ENCODE data around the gene TTR.

Gene TTR

DNA sequence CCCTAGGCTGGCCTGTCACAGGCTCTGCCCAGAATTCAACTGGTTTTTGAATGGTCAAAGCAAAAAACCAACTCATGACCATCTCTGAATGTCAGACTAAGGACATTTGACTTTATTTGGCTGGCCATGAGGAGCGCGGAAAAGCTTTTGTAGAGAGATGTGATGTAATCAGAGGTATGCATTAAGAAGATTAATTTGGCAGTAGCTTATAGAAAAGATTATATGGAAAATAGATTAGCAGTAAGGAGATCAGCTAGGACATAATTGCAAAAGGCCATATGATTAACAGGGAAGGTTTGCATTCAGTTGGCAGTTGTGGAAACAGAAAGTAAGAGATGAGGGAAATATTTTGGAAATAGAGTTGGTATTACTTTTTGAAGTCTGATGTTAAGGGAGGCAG, 12.3 kb upstream of the TTR start:
- DNase-seq = no peak

DNA sequence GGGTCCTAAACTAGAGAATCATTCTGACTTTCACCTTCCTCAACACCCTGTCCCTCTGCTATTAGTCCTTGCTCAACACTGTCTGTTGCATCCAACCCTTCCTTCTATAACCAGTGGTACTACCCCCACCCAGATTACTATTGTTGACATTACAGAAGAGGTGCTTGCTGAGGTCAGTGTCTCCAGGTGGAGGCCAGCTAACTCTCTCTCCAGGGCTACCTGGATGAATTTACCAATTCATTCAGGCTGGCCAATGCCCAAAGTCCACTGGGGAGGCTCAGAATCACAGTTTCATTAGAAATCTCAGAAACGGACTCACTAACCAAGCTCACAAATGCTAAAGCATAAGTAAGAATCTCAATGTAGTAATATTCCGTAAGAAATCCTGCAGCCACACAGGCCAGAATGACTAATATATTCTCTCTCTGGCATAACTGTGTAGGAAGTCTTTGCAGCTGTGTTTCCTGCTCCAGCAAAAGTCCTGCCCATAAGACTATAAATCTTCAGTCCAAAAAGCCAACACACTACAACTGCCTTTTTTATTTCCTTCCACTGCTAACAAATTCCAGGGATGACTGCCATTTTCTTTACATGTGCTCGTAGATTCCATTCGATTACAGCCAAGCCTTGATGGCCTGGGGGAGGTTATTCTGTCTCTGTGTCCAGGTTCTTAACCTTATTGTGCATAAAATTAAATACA, 10.0 kb upstream of the TTR start:
- no peak for DNase-seq

DNA sequence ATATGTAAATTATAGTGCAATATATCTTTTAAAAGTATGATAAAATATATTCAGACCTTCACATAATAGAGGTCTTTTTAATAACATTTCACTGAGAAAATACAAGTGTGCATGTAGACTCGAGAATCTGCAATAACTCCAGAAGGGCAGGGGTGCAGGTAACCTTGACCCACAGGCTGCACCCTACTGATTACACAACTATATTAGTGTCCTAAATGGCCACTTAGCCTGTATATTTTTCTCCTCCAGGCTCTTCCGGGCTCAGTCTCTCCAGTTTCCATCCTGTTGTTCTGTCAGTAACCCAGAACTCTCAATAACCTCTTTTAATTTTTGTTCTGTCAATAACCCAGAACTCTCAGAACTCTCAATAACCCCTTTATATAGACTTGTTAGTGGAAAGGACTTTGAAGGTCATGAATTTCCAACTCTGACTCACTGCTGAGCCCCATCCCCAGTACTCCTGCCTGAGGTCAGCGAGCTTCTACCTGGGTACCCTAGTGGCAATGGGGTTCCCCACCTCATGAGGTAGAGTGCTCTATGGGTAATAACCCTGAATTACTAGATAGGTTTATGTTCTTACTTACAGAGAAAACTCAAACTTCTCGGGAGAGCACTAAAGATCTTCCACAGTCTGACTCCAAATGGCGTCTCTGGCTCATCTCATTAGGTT, 8.4 kb upstream of the TTR start:
- DNase-seq = no peak

DNA sequence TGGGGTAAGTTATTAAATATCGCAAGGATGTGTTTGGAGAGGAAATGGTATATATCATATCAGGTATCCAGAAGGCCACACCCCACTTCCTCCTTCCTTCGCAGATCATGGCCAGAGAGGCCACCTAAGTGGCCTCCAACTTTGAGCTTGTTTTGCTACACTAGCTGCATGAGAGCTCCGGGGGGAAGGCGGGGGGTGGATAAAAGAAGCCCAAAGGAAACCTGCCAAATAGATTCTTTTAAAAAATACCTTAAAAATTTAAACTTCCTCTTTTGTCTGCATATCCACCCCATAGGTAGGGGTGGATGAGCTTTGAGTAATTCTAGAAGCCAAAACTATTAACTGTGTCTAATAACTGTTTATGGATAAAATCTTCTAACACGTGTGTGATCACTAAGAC, 5.7 kb upstream of the TTR start:
- no peak for DNase-seq

DNA sequence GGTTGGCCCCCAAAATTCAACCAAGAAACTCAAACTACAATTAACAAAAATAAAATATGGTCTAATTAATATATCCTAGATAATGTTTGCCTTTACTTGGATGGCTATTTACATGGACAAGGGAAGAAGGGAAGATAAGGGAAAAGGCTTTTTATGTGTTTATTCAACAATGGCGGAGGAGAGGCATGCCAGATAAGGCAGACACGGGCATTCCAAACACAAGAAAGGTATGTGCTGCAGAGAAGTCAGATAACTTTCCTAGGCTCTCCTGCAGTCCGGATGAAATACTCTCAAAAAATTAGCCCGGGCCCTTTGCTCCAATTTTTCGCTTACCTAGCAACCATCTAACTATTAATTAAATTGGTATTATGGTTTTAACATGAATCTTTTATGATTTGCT, 5.1 kb upstream of the TTR start:
- DNase-seq = no peak

DNA sequence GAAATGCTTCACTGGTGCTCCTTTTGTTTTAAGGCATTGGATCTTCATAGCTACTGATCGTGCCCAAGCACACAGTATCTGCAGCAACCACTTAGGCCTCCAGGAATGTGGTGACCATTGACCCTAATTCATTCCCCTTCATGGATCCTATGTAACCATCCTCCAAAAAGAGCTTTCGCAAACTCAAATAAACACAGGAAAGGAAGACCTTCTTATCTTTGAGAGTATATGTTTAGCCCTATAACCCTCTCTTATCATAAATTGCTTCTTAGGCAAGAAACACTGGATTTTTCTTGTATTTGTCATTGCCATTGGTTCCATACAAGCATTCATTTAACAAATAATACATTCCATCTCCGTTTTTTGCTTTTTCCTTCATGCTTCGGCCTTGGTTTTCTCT, 4.1 kb upstream of the TTR start:
- no peak for DNase-seq

DNA sequence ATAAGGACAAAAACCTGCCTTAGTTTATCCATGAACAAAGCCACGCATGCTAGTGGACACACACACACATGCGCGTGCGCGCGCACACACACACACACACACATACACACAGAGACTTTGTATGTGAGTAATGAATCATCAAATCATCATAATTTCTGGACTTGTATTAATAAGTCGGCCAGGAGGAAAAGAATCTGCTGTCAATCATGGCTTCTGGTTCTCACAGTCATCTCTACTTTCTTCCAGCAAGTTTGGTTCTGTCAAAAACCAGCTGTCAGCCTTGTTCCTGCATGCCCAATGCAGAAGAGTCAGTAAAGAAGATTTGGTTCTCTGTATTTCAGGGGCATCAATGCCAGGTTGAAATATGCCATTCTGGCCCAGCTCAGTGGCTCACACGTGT, 1.1 kb upstream of the TTR start:
- no peak for DNase-seq

DNA sequence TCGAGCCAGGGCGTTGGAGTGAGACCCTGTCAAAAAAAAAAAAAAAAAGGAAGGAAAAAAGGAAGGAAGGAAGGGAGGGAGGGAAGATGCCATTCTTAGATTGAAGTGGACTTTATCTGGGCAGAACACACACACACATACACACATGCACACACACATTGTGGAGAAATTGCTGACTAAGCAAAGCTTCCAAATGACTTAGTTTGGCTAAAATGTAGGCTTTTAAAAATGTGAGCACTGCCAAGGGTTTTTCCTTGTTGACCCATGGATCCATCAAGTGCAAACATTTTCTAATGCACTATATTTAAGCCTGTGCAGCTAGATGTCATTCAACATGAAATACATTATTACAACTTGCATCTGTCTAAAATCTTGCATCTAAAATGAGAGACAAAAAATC, 564 bp upstream of the TTR start:
- no peak for DNase-seq

DNA sequence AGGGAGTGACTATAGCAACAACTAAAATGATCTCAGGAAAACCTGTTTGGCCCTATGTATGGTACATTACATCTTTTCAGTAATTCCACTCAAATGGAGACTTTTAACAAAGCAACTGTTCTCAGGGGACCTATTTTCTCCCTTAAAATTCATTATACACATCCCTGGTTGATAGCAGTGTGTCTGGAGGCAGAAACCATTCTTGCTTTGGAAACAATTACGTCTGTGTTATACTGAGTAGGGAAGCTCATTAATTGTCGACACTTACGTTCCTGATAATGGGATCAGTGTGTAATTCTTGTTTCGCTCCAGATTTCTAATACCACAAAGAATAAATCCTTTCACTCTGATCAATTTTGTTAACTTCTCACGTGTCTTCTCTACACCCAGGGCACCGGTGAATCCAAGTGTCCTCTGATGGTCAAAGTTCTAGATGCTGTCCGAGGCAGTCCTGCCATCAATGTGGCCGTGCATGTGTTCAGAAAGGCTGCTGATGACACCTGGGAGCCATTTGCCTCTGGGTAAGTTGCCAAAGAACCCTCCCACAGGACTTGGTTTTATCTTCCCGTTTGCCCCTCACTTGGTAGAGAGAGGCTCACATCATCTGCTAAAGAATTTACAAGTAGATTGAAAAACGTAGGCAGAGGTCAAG, 955 bp downstream of the TTR start:
- DNase-seq = no peak

DNA sequence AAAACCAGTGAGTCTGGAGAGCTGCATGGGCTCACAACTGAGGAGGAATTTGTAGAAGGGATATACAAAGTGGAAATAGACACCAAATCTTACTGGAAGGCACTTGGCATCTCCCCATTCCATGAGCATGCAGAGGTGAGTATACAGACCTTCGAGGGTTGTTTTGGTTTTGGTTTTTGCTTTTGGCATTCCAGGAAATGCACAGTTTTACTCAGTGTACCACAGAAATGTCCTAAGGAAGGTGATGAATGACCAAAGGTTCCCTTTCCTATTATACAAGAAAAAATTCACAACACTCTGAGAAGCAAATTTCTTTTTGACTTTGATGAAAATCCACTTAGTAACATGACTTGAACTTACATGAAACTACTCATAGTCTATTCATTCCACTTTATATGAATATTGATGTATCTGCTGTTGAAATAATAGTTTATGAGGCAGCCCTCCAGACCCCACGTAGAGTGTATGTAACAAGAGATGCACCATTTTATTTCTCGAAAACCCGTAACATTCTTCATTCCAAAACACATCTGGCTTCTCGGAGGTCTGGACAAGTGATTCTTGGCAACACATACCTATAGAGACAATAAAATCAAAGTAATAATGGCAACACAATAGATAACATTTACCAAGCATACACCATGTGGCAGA, 3.6 kb downstream of the TTR start:
- no peak for DNase-seq

DNA sequence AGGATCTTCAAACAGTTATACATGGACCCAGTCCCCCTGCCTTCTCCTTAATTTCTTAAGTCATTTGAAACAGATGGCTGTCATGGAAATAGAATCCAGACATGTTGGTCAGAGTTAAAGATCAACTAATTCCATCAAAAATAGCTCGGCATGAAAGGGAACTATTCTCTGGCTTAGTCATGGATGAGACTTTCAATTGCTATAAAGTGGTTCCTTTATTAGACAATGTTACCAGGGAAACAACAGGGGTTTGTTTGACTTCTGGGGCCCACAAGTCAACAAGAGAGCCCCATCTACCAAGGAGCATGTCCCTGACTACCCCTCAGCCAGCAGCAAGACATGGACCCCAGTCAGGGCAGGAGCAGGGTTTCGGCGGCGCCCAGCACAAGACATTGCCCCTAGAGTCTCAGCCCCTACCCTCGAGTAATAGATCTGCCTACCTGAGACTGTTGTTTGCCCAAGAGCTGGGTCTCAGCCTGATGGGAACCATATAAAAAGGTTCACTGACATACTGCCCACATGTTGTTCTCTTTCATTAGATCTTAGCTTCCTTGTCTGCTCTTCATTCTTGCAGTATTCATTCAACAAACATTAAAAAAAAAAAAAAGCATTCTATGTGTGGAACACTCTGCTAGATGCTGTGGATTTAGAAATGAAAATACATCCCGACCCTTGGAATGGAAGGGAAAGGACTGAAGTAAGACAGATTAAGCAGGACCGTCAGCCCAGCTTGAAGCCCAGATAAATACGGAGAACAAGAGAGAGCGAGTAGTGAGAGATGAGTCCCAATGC, 4.6 kb downstream of the TTR start:
- no peak for DNase-seq

DNA sequence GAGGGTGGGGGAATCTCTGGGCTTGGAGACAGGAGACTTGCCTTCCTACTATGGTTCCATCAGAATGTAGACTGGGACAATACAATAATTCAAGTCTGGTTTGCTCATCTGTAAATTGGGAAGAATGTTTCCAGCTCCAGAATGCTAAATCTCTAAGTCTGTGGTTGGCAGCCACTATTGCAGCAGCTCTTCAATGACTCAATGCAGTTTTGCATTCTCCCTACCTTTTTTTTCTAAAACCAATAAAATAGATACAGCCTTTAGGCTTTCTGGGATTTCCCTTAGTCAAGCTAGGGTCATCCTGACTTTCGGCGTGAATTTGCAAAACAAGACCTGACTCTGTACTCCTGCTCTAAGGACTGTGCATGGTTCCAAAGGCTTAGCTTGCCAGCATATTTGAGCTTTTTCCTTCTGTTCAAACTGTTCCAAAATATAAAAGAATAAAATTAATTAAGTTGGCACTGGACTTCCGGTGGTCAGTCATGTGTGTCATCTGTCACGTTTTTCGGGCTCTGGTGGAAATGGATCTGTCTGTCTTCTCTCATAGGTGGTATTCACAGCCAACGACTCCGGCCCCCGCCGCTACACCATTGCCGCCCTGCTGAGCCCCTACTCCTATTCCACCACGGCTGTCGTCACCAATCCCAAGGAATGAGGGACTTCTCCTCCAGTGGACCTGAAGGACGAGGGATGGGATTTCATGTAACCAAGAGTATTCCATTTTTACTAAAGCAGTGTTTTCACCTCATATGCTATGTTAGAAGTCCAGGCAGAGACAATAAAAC, 6.5 kb downstream of the TTR start:
- no peak for DNase-seq

DNA sequence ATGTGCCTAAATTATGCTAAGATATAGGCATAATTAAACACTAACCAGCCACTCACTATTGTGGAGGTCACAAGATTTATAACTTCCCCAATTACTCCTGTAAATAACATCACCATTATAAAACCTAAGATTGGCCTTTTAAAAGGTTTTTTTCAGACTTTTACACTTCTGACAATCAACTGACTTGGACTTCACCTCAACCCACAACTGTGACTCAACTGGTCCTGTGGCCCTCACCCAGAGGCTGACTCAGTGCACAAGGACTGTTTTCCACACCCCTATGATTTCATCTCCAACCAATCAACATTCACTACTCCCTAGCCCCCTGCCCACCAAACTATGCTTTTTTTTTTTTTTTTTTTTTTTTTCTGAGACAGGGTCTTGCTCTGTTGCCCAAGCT, 11.6 kb downstream of the TTR start:
- DNase-seq = no peak

DNA sequence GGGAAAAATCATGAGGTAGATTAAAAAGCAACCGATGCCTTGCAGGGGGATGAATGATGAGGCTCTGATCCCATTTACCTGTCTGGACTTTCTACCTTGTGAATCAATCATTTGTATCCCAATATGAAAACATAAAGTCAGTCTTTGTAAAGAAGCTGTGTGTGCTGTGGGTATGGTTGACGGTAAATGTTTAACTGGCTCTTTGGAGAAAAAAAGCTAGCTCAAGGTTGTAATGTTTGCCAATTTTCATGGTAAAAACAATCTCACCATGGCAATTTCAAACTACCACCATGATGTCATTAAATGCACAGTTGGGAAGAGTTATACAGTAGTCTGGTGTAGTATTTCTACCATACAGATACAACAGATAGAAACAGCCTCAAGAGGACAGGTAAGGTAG, 14.6 kb downstream of the TTR start:
- DNase-seq = no peak

DNA sequence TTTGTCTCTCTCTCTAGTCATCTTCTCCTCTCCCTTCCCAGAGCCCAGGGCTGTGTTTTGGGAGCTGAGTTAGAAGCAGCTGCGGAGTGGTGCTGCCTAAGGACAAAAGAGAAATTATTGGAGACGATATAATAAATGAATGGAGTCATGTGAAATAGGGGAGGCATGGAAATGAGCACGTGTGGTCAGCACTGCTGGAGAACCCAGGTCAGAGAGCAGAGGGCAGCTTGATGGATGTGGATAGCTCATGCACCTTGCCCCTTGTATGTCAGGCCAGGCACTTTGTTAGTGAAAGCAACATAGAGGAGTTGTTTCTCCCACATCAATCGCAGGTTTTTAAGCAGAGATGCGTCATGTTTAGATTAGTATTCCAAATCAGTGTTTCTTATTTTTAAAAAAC, 15.7 kb downstream of the TTR start:
- DNase-seq = no peak

DNA sequence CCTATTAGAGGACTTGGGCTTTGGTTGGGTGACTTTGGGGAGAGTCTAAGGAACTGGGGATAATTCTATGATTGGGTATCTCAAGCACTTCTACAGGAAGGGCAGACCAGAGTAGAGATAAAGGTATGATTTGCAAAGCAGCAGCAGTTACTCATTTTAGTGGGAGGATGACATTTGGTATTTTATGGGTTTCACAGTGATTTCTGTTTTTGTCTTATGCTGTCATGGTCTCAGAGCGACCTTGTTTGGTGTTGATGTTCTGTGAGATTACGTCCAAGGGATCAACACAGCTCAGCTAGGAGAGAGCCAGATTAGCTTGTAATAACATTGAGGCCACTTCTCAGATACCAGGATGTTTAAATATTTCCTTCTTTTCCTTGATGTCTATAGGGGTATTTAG, 18.2 kb downstream of the TTR start:
- no peak for DNase-seq

DNA sequence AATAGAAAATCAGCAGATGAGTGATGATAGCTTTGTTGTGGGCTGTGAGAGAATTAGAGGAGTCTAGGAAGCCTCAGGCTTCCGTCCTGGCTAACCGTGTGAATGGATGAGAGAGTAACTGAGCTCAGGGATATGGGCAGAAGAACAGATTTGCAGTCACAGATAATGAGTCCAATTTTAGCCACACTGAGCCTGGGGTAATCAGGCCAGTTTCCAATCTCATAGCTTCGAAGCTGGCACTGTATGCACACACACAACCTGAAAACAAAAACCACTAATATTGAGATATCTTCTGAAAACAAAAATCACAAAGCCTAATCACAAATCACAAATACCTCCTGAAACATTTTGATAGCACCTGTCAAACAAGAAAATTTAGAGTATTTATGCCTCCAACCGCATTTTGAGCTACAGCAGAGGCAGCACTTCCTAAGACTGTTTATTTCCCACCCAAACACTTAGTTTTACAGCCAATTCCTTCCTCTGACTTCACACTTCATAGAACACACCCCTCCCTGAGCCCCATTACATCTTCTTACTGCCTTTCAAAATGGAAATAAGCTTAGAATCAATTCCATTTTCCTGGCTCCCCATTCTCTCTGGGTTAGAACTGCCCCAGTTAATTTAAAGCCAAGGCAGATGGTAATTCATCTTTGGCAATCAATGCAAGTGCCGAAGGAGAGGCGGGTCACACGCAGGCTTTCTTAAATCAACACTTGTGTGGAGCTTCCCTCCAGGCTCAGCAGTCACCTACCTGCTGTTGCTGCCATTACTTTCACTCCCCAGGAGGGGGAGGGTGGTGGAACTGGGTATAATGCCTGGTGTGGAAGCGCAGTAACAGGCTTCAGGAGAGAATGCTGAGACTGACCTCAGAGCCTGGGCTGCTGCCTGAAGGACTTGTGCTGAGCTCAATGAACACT, 18.9 kb downstream of the TTR start:
- DNase-seq = no peak

DNA sequence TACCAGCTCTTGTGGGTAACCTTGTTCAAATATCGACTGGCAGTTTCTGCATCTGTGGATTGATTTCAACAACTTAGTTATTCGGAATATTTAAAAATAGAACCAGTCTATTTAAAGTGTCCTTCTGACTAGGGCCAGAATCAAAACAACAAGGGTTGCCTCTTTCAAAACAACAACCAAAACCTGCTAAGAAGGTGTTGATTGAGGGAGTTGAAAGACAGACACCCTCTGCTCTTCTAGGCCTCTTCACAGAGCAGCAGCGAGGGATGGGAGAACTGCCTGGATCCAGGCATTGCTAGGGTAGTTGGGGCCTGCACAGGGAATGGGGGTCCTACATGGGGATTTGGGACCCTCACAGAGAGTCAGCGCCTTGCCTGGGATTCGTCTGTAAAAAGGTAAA, 19.8 kb downstream of the TTR start:
- DNase-seq = no peak

DNA sequence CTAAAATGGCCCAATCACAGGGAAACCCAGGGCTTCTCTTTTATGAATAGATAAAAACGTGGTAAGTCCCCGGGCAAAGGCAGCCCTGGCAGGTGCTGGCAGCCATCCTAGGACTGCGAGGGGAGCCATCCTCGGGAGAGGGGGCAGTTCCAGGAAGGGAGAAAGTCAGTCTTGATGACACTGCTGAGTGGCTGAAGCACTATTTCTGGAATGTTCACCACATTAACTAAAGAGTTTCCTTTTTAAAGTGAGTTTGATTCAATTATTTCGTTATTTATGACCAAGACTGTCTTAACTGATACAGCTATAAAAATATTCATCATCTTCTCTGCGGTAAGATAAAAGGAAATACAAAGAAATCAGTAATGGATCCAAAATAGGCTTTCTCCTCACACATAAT, 20.4 kb downstream of the TTR start:
- no peak for DNase-seq

DNA sequence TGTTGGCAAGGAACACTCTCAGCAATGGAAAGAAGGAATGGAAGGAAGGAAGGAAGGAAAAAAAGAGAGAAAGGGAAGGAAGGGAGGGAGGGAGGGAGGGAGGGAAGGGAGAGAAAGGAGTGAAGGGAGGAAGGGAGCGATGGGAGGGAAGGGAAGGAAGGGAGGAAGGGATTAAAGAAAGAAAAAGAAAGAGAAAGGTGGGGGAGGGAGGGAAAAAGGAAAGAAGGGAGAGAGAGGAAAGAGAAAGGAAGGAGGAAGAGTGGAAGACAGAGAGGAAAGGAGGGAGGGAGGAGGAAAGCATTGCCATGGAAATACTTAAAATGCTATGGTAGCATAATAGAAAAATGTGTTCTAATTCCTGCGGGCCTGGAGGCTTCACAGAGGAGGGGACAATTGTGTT, 22.4 kb downstream of the TTR start:
- no peak for DNase-seq

Data from amygdala (tissue), 56 donors.